Measurements from ENCODE around the gene PIK3CA.

DNA sequence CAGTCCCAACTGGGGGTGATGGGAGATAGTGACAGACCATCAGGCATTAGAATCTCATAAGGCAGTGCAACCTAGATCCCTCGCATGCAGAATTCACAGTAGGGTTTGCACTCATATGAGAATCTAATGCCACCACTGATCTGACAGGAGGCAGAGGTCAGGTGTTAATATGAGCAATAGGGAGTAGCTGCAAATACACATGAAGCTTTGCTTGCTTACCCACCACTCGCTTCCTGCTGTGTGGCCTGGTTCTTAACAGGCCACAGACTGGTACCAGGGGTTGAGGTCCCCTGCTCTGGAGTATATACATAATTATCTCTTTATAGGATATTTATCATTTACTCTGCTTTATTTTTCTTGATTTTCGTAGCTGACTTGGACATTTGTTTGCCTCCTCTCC, 40.5 kb upstream of the PIK3CA start:
- TF ChIP-seq, protein P1, sequence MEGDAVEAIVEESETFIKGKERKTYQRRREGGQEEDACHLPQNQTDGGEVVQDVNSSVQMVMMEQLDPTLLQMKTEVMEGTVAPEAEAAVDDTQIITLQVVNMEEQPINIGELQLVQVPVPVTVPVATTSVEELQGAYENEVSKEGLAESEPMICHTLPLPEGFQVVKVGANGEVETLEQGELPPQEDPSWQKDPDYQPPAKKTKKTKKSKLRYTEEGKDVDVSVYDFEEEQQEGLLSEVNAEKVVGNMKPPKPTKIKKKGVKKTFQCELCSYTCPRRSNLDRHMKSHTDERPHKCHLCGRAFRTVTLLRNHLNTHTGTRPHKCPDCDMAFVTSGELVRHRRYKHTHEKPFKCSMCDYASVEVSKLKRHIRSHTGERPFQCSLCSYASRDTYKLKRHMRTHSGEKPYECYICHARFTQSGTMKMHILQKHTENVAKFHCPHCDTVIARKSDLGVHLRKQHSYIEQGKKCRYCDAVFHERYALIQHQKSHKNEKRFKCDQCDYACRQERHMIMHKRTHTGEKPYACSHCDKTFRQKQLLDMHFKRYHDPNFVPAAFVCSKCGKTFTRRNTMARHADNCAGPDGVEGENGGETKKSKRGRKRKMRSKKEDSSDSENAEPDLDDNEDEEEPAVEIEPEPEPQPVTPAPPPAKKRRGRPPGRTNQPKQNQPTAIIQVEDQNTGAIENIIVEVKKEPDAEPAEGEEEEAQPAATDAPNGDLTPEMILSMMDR (IDR thresholded peaks at IDR 0.05) = no peak
- TF ChIP-seq ZFX (IDR thresholded peaks at IDR 0.05; ENCODE audit: borderline replicate concordance) = no peak

All from 22Rv1 (cell line).